Bronchial epithelial cell (primary cell): ENCODE results near the gene PI4KA. TPM values are rescaled to one million over a fixed set of nuclear protein-coding genes. Genes with fewer than 3 reads are reported as not detected.

ENCODE experiments used
- DNase-seq: peaks from one replicate; pipeline ENCODE4 v3.0.0-alpha.2; 2010; ENCODE audit warnings: low read depth
- FAIRE-seq: peaks from 2 replicates; lab custom pipeline; 2011; peaks lifted over from hg19 to GRCh38; lab: Jason Lieb, UNC
- H3K27me3 ChIP-seq: 2 replicates; pipeline ENCODE4 v1.5.1; 2011; ENCODE audit warnings: low read length; ENCODE audit not compliant: control insufficient read depth, insufficient read depth
- H3K36me3 ChIP-seq: 2 replicates; pipeline ENCODE4 v1.5.1; 2011; ENCODE audit warnings: low read length; ENCODE audit not compliant: control insufficient read depth, insufficient read depth
- H3K4me3 ChIP-seq: 2 replicates; pipeline ENCODE4 v1.5.1; 2011; ENCODE audit warnings: mild to moderate bottlenecking, low read depth, low read length, control low read depth
- CTCF ChIP-seq: IDR thresholded peaks from 2 replicates; pipeline ENCODE4 v1.5.1; 2011; ENCODE audit warnings: mild to moderate bottlenecking, moderate library complexity, low read length, control low read depth, inconsistent platforms; ENCODE audit not compliant: insufficient read depth, severe bottlenecking
- total RNA-seq: library from RNA; depleted of rRNA; stranded (reverse); fragments of >200 nt; gene quantifications from 2 replicates; pipeline ENCODE4 v1.2.1, GENCODE V29; 2014

Gene PI4KA
- total RNA-seq, 1 donor from 2014 or later: 9.5 TPM

GRCh38 chr22:20819471-20819870, 39.1 kb downstream of the PI4KA start:
- TF ChIP-seq CTCF: no peak
- no peaks in the 10 kb centered on the region for H3K27me3 ChIP-seq
- no peak for DNase-seq
- peaks cover 10% of the 10 kb centered on the region for H3K36me3 ChIP-seq
- no peak overlapping the region for H3K4me3 ChIP-seq
- FAIRE-seq: no peak

- TF ChIP-seq CTCF: no peak
- H3K27me3 ChIP-seq: no peaks in the 10 kb centered on the region
- FAIRE-seq: no peak
- DNase-seq: no peak
- no peak overlapping the region for H3K4me3 ChIP-seq
- peaks cover 6% of the 10 kb centered on the region for H3K36me3 ChIP-seq
Measured at GRCh38 chr22:20818471-20818870, 40.1 kb downstream of the PI4KA start.

GRCh38 chr22:20816559-20816958, 42.1 kb downstream of the PI4KA start:
- no peak for TF ChIP-seq CTCF
- Histone ChIP-seq H3K4me3 (no peak overlapping the region), H3K27me3 (no peaks in the 10 kb centered on the region), H3K36me3 (peaks cover 6% of the 10 kb centered on the region)
- FAIRE-seq (no peak), DNase-seq (no peak)

GRCh38 chr22:20815477-20816050, 43.0 kb downstream of the PI4KA start:
- Histone ChIP-seq H3K36me3 (peaks cover 12% of the 10 kb centered on the region), H3K4me3 (no peak overlapping the region), H3K27me3 (no peaks in the 10 kb centered on the region)
- peak; percentile 13 for FAIRE-seq
- no peak for TF ChIP-seq CTCF
- no peak for DNase-seq

- H3K27me3 ChIP-seq: no peaks in the 10 kb centered on the region
- no peak overlapping the region for H3K4me3 ChIP-seq
- TF ChIP-seq CTCF: no peak
- H3K36me3 ChIP-seq: peaks cover 14% of the 10 kb centered on the region
- no peak for DNase-seq
- FAIRE-seq: no peak
Measured at GRCh38 chr22:20814221-20814808, 44.3 kb downstream of the PI4KA start.

GRCh38 chr22:20813056-20813455, 45.6 kb downstream of the PI4KA start:
- no peak for TF ChIP-seq CTCF
- no peaks in the 10 kb centered on the region for H3K27me3 ChIP-seq
- peaks cover 12% of the 10 kb centered on the region for H3K36me3 ChIP-seq
- no peak overlapping the region for H3K4me3 ChIP-seq
- DNase-seq (no peak), FAIRE-seq (no peak)
